ENCODE results near the gene TSEN54.
"Not testable (repeated sequence)": the region's sequence is repeated elsewhere in the genome, so short reads cannot be mapped to it uniquely, and the experiment has no call there.

The TSEN54 gene

GRCh38 chr17:75520413-75520812, 4.1 kb downstream of the TSEN54 start:
- DNase-seq, result not testable (repeated sequence)

- no peak for DNase-seq
Measured at GRCh38 chr17:75521290-75521689, 5.0 kb downstream of the TSEN54 start.

- DNase-seq, result no peak
Measured at GRCh38 chr17:75521951-75522727, 5.8 kb downstream of the TSEN54 start.

- DNase-seq, result no peak
Measured at GRCh38 chr17:75523647-75524046, 7.3 kb downstream of the TSEN54 start.

GRCh38 chr17:75524269-75524969, 8.1 kb downstream of the TSEN54 start:
- no peak for DNase-seq

GRCh38 chr17:75524970-75525805, 8.9 kb downstream of the TSEN54 start, which contains the start of gene LLGL2:
TSS of gene LLGL2 (plus strand) at chr17:75525697. CDS start at chr17:75543427, 17,730 bp downstream.
- DNase-seq, result peak; percentile 81

- DNase-seq, result peak; percentile 11
Measured at GRCh38 chr17:75525806-75526554, 9.7 kb downstream of the TSEN54 start.

- DNase-seq, result no peak
Measured at GRCh38 chr17:75526555-75527270, 10.4 kb downstream of the TSEN54 start.

- no peak for DNase-seq
Measured at GRCh38 chr17:75530837-75531720, 14.8 kb downstream of the TSEN54 start.

GRCh38 chr17:75531721-75532072, 15.4 kb downstream of the TSEN54 start:
- no peak for DNase-seq

GRCh38 chr17:75535119-75535537, 18.8 kb downstream of the TSEN54 start:
- DNase-seq, result peak; percentile 47

- no peak for DNase-seq
Measured at GRCh38 chr17:75535871-75536270, 19.5 kb downstream of the TSEN54 start.

GRCh38 chr17:75536366-75536765, 20.0 kb downstream of the TSEN54 start:
- DNase-seq, result no peak

GRCh38 chr17:75539967-75540729, 23.8 kb downstream of the TSEN54 start:
- DNase-seq, result no peak

GRCh38 chr17:75540923-75541503, 24.7 kb downstream of the TSEN54 start:
- no peak for DNase-seq

GRCh38 chr17:75542229-75542628, 25.9 kb downstream of the TSEN54 start:
- no peak for DNase-seq

- DNase-seq, result no peak
Measured at GRCh38 chr17:75542728-75543336, 26.5 kb downstream of the TSEN54 start.

- no peak for DNase-seq
Measured at GRCh38 chr17:75544250-75544649, 27.9 kb downstream of the TSEN54 start.

GRCh38 chr17:75546181-75546580, 29.9 kb downstream of the TSEN54 start:
- no peak for DNase-seq
